Gastroesophageal sphincter (tissue), 3 donors: Measurements from ENCODE around the gene PLPPR4.

Source experiments
- POLR2A ChIP-seq, 2 donors: fragments of 450-650 bp; IDR thresholded peaks; one replicate each; pipeline ENCODE4 v1.6.1; 2017; ENCODE audit warnings: antibody characterized with exemption in 2 of 2, mild to moderate bottlenecking in 2 of 2, moderate library complexity in 1 of 2
- POLR2AphosphoS5 ChIP-seq: sonication (generic); formaldehyde crosslinking; IDR thresholded peaks from one replicate; pipeline ENCODE4 v1.6.1; 2017; ENCODE audit warnings: antibody characterized with exemption
- TF ChIP-seq, protein P1 (sequence below), 4 experiments: fragments of 200-600 bp in 2 of 4; fragments of 450-650 bp in 2 of 4; sonication (generic) in 1 of 4; IDR thresholded peaks; one replicate each; pipeline ENCODE4 v1.5.1; 2017 to 2019; ENCODE audit warnings: antibody characterized with exemption in 4 of 4, mild to moderate bottlenecking in 2 of 4, moderate library complexity in 2 of 4

DNA sequence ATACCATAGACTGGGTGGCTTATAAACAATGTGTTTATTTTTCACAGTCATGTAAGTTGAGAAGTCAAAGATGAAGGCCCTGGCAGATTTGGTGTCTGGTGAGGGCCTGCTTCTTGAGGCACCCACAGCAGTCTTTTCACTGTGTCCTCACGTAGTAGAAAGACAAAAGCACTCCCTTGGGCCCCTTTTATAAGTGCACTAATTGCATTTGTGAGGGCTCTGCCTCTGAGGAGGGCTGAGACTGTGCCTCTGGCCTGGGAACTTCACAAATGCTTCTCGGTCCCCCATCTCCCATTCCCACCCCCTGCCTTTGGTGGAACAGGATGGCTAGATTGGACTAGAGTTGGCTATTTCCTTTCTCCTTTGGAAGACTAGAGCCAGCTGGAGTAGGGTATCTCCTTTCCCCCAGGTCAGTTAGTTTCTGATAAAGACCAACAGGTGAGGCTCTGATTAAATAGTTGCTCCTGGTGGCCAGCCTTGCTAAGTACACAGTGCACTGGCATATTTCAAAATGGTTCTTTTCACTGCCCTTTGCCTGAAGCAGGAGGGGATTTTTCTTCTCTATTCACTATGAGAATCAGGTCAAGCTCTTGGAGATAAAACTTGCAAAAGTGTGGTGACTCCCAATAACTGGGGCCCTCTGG lies 82.9 kb downstream of the PLPPR4 start:
- TF ChIP-seq, protein P1, sequence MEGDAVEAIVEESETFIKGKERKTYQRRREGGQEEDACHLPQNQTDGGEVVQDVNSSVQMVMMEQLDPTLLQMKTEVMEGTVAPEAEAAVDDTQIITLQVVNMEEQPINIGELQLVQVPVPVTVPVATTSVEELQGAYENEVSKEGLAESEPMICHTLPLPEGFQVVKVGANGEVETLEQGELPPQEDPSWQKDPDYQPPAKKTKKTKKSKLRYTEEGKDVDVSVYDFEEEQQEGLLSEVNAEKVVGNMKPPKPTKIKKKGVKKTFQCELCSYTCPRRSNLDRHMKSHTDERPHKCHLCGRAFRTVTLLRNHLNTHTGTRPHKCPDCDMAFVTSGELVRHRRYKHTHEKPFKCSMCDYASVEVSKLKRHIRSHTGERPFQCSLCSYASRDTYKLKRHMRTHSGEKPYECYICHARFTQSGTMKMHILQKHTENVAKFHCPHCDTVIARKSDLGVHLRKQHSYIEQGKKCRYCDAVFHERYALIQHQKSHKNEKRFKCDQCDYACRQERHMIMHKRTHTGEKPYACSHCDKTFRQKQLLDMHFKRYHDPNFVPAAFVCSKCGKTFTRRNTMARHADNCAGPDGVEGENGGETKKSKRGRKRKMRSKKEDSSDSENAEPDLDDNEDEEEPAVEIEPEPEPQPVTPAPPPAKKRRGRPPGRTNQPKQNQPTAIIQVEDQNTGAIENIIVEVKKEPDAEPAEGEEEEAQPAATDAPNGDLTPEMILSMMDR (IDR thresholded peaks at IDR 0.05) = no peak
- no peak for TF ChIP-seq POLR2A (IDR thresholded peaks at IDR 0.05)
- no peak for TF ChIP-seq POLR2AphosphoS5
